ENCODE measurements around the gene COX6A2.

Gene COX6A2

DNA sequence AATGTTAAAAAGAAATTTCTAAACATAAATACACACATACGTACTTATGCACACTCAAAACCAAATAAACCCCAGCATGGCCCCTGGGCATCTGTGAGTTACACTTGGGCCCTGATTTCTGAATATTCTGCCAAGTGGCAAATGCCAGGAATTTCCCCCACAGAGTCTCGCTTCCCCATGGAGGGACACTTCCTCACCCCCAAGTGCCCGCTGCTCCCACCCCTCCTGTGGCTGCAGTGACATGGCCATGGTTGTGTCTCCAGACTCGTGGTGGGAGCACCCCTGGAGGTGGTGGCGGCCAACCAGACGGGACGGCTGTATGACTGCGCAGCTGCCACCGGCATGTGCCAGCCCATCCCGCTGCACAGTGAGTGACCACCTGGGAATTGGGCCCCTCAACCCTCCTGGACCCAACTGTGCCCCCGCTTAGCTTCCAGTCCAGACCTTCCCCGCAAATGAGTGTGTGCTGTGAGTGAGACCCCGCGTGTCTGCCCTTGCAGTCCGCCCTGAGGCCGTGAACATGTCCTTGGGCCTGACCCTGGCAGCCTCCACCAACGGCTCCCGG lies 31.0 kb downstream of the COX6A2 start:
- TF ChIP-seq, protein P1, sequence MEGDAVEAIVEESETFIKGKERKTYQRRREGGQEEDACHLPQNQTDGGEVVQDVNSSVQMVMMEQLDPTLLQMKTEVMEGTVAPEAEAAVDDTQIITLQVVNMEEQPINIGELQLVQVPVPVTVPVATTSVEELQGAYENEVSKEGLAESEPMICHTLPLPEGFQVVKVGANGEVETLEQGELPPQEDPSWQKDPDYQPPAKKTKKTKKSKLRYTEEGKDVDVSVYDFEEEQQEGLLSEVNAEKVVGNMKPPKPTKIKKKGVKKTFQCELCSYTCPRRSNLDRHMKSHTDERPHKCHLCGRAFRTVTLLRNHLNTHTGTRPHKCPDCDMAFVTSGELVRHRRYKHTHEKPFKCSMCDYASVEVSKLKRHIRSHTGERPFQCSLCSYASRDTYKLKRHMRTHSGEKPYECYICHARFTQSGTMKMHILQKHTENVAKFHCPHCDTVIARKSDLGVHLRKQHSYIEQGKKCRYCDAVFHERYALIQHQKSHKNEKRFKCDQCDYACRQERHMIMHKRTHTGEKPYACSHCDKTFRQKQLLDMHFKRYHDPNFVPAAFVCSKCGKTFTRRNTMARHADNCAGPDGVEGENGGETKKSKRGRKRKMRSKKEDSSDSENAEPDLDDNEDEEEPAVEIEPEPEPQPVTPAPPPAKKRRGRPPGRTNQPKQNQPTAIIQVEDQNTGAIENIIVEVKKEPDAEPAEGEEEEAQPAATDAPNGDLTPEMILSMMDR (IDR thresholded peaks at IDR 0.05; ENCODE audit: low read depth, low read length, missing control alignments): no peak
- DNase-seq (ENCODE audit: extremely low read depth, low read depth): no peak
- H3K4me3 ChIP-seq (replicated peaks; ENCODE audit: low read depth, low read length): no peak overlapping the region

DNA sequence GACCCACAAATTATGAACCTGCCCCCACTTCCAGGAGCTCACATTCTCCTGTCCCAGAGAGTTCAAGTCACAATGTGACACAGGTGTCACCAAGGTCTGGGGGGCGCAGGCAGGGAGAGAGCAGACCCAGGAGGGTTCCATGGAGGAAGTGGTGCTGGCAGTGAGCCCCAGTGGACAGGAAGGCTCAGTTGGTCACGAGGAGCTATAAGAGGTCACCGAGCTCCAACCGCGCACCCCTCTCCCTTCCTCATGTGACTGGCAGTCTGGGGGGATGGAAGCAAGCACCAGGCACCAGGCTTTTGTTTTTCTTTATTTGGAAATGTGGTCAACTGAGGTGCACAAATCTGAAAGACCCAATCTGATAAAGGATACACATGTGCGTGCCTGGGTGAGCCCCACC lies 32.5 kb downstream of the COX6A2 start:
- TF ChIP-seq, protein P1 (IDR thresholded peaks at IDR 0.05; ENCODE audit: low read depth, low read length, missing control alignments): no peak
- no peak overlapping the region for H3K4me3 ChIP-seq (replicated peaks; ENCODE audit: low read depth, low read length)
- DNase-seq (ENCODE audit: extremely low read depth, low read depth): no peak

DNA sequence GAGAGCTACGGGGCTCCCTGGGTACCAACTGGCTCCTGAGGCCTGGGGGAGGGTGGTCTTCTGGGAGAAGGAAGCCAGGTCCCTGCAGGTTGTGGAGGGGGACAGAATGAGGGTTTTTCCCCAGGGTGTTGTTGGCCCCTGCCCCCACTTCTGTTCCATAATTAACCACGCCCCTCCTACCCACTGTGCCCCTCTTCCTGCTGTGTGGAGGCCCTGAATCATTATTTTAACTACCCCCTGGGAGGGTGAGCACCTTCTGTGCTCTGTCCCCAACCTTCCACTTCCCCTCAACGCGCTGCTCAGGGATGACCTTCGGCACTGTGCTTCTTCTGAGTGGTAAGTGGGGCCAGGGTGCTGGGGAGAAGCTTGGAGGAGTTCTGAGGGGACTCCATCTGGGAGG lies 35.1 kb downstream of the COX6A2 start, which contains the start of gene ITGAD:
Gene ITGAD, plus strand, starts transcription at position 280 of the 400 bp plus-strand sequence. Its CDS starts 26 bp downstream, at position 306.
- H3K4me3 ChIP-seq (replicated peaks; ENCODE audit: low read depth, low read length): no peak within 1 kb of the TSS
- TF ChIP-seq, protein P1 (IDR thresholded peaks at IDR 0.05; ENCODE audit: low read depth, low read length, missing control alignments): no peak
- no peak for DNase-seq (ENCODE audit: extremely low read depth, low read depth)

DNA sequence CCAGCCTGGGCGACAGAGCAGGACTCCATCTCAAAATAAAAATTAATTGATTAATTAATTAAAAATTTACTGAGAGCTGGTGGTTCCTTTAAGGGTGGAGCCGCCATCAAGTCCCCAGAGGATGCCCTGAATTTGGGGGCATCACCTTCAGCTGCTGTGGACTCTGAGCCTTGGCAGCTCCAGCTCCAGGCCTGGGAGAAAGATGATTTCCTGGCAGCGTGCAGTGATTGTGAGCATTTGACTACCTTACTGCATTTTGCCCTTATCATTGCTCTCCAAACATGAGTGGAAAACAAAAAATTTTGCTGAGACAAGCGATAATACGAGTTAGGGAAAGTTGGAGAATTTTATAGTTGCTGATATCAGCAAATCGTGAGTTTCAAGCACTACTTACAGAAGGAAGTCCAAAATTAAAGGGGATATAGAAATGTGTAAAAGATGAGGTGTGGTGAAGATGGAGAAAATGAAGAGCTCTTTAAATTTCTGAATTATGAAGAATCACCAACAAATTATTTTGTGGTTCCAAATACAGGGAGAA lies 37.6 kb downstream of the COX6A2 start:
- no peak for DNase-seq (ENCODE audit: extremely low read depth, low read depth)
- no peak overlapping the region for H3K4me3 ChIP-seq (replicated peaks; ENCODE audit: low read depth, low read length)

DNA sequence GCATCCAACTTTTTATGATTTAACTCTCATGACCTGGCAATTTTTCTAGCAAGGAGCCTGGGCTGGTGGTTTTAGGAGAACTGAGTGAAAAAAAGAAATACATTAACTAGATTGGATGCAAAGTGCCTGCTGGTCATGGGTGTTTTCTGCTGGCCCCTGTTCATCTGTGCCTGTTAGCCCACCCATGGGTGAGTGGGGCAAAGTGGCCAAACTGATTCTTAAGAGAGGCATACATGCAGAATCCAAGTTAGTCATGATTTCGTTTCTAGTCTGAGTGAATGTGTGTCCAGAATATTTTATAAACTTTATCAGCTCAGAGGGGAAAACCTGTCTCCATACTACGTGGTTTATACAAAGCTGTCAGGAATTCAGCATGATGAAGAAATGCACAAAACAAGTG lies 39.6 kb downstream of the COX6A2 start:
- TF ChIP-seq, protein P1 (IDR thresholded peaks at IDR 0.05; ENCODE audit: low read depth, low read length, missing control alignments): no peak
- H3K4me3 ChIP-seq (replicated peaks; ENCODE audit: low read depth, low read length): no peak overlapping the region
- no peak for DNase-seq (ENCODE audit: extremely low read depth, low read depth)

More for the DNA sequence above, 37.6 kb downstream of the COX6A2 start:
- TF ChIP-seq, protein P1 (IDR thresholded peaks at IDR 0.05; ENCODE audit: low read depth, low read length, missing control alignments): no peak

DNA sequence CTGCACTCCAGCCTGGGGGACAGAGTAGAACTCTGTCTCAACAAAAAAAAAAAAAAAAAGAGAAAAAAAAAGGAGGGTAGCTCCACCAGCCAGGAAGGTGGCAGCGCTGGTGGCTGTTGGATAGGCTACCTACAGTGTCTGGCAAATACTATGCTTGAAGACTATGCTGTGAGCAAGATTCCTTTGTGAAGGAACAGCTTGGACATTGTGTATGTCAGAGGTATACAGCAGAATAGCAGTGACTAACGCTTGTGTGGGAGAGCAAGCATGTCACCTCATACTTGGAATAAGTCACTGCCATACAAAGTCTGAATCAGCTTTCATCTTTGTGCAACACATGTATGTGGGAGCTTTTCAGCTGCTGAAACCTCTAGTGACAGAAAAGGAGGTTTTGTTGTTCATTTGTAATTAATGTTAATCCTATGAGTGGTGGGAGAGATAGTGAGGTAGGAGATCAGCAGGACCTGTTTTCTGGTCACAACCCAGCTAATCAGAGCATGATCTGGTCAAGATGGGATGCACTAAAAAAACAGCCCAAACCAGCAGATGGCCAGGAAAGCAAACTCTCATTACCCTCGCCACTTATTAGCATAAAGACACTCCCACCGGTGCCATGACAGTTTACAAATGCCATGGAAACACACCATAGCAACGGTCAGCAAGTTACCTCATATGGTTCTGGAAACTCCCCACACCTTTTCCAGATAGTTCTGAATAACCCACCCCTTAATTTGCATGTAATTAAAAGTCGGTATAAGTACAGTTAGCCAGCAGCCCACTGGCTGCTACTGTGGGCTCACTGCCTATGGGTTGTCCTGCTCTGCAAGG lies 41.8 kb downstream of the COX6A2 start:
- TF ChIP-seq, protein P1 (IDR thresholded peaks at IDR 0.05; ENCODE audit: low read depth, low read length, missing control alignments): no peak
- no peak for DNase-seq (ENCODE audit: extremely low read depth, low read depth)

More for the DNA sequence above, 41.8 kb downstream of the COX6A2 start:
- no peak overlapping the region for H3K4me3 ChIP-seq (replicated peaks; ENCODE audit: low read depth, low read length)
